NK-92 treated with Interleukin-12 subunit alpha and Interleukin-12 subunit beta, amount 100 ng/mL, for 24 hours (cell line): Measurements from ENCODE around the gene COL16A1.

Experiments used
- DNase-seq: peaks from one replicate; lab custom pipeline; 2025; lab: John Stamatoyannopoulos, UW

COL16A1 gene

DNA sequence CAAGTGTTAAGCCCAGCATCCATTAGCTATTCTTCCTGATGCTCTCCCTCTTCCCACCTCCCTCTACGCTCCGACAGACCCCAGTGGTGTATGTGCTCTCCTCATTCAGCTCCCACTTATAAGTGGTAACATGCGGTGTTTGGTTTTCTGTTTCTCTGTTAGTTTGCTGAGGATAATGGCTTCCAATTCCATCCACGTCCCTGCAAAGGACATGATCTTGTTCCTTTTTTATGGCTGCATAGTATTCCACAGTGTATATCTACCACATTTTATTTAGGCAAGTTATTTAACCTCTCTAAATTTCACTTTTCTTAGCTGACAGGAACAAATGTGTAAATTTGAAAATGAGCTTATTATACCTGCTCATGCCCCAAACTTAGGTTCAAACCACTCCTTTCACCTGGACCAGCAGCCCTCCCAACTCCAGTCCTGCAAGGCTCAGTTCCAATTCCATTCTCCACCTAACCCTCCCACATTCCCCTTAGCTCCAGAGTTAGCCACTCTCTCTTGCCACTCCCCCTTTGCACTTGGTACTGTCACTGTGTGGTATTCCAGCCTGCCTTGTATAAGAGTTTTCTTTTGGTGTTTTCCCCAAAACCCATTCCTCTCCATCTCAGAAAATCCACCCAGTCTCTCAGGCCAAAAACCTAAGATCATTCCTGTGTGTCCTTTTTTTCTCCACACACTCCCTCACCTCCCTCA lies 57.4 kb downstream of the COL16A1 start:
- DNase-seq: no peak

DNA sequence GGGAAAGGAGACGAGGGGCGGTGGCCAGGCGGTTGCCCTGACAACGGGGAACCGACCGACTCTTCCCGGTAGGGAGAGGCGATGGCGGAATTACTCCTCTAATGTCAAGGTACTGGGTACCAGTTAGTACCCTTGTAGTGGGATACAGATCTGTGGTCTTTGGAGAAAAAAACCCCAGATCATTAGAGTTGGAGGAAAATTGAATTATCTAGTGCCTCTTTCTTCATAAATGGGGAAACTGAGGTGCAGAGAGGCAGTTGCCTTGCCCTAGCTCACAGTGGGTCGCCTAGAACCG lies 58.6 kb downstream of the COL16A1 start:
- no peak for DNase-seq

DNA sequence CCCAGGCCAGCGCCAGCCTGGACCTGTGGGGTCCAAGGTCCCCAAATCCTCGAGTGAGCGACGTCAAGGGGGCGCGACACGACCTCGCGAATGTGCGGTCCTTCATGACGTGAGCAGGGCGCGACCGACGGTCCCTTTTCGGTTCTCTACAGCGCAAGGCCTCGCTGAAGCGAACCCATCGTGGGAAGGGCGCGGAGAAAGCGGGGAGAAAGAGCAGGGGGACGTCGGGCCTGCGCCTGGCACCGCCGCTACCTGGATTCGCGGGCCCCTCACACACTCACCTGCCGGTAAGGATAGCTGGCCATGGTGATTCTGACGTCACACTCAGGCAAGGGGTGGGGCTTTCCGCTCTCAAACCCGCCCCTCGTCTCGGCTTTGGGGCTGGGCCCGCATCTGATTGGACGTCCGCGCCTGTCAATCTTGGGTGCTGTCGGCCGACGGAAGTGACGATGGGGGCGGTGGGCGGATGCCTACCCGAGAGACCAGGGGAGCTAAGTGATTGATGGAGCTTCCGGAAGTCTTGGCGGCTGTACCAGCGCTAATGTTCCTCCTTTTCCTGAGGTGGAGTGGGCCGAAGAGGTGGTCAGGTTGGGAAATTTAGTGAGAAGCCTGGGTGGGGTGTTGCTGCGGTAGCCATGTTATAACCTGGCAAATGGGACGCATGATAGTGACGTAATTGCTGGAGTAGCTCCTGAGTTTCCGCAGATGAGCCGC lies 59.1 kb downstream of the COL16A1 start, which contains the start of gene PEF1:
Gene PEF1, minus strand, starts transcription at position 317 of the 714 bp plus-strand sequence. Its CDS starts 12 bp downstream, at position 305.
- DNase-seq: peak; percentile 96

DNA sequence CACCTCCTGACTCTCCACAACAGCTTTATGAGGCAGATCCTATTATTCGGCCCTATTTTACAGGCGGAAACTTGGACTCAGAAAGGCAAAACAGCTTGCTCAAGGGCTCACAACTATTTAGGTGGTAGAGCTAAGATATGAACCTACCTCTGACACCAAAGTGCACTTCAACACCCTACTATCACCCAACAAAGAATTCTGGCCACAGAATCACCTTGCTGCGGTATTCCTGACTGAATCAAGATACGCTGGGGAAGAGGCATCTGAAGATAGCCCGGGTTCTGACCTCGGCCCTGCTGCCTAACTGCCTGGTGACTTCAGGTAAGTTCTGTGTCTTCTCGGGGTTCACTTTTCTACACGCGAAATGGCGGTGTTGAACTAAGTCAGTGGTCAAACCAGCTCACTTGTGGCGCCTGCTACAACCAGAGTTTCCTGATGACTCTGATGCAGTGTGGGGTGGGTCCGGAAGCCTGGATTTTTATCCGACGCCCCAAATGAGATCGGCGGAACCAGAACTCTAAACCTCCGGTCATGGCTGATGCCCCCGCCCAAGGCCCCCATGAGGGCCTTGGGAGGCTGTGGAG lies 59.7 kb downstream of the COL16A1 start:
- no peak for DNase-seq

DNA sequence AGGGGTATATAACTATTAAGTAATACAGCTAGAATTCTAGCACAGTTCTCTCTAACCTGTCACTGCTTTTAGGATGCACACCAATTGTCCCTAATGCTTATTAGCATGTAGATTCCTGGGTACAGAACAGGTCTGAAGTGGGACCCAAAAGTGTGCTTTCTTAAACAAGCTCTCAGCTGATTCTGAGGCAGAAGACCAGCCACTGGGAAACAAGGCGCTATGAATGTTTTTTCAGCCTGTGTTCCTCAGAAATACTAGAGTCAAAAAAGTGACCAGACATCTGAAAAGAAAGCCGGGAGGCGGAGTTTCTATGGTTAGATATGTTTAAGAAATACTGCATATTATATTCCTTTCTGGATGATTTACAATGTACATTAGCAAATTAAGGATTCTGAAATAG lies 60.9 kb downstream of the COL16A1 start:
- no peak for DNase-seq

DNA sequence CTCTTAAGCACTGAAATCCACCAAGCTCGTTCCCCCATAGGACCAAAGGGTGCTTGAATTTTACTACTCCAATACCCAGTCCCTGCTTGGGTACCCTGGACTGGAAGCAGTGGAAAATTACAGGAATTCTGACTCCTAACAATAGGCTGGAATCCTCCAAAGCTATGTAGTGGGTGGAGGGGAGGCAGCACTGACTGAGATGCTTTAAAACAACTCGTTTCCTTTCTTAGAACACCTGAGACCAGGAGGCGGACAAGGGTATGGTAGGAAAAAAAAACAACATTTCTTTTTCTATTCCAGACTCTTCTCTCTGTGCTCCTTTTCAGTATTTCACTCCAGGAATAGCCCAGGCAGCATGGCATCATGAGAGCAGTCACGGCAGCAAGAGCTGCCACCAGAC lies 61.5 kb downstream of the COL16A1 start:
- no peak for DNase-seq

DNA sequence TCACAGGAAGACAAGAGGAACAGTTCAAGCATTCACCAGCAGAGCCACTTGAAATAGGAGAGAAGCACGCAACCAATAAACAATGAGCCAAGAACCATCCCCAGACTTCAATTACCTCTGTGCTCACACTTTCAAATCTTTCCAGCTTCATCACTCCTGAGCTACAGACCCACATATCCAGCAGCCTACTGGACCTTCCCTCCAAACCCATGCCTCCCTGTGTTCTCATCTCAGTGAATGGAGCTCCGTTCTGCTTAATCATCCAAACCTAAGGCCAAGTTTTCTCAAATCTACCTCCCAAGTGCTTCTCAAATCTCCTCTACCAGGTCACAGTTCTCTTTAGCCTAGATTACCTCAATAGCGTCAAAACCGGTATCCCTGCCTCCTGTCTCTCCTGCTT lies 62.9 kb downstream of the COL16A1 start:
- DNase-seq: no peak

DNA sequence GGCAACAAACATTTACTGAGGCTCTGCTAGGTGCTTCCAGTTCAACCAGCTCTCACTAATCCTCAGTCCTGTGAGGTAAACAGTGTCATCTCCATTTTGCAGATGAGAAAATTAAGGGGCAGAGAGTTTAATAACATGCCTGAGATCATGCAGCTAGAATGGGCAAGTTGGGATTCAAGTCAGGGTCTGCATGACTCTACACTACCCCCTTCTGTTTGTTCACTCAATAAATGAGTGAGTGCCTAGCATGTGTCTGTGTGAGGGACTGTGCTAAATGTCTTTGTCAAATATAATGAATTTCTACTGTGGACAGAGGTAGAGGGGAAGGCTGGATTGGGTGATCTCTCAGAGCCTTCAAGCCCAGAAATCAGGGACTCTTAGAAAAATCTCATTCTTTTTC lies 63.6 kb downstream of the COL16A1 start:
- no peak for DNase-seq

DNA sequence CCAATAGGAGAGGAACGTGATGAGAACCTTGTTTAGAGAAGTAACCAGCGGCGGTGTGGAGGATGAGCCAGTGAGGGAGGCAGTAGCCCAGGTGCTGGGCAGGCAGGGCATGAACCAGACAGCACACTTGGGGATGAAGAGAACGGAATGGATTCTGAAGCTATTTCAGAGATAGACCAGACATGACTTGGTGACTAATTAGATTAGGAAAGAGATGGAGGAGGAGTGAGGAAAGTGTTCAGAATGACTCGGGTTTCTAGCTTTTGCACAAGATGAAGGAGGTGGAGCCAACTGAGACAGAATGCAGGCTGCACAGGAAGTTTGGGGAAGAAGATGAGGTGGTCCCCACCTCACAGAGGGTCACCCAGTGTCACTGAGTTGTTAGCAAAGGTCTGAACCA lies 64.3 kb downstream of the COL16A1 start:
- no peak for DNase-seq

DNA sequence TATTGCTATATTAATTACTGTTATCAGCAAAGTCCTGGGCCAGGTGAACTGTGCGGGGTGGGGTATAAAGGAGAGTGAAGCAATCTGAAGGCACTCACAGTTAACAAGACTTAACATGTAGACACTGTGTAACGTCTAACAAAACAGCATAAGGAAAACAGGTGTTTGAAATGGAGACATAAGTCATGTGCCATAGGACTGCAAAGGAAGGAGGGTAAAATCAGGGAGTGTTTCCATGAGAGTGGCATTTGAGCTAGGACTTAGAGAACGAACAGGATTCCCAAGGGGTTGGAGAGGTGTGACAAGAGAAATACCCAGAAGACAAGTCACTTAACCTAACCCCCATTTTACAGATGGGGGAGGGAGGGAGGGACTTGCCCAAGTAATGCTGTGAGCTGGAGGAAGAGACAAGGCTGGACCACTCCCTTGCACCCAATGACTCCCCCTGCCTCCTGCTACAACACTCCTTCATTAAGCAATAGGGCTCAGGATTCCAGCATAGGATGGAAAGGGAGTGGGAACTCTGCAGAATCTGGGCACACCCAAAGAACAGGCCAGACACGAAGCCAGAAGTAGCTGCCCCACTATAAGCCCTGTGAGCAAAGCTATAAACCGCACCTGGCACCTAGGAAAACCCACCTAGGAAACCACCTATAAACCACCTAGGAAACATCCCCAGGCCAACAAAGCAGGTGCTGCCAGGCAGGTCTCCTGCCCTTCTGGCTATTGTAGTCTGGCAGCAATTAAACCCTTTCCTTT lies 65.7 kb downstream of the COL16A1 start:
- no peak for DNase-seq

DNA sequence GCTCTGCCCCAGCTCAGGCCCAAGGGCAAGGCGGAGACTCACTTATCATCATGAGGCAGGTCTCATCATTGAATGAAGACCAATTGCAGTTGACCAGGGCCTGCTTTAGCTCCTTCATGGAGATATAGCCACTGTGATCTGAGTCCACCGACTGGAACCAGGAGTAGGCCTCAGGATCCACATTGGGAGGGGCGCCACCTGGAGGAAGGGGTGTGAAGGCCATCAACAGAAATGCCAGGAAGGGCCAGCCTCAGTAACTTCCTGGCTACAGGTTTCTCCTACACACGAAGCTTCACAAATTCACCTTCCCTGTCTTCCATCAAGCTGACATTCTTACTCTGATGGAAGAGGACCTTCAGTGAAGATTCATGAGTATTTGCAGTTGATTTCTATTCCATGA lies 70.7 kb downstream of the COL16A1 start:
- DNase-seq: no peak

DNA sequence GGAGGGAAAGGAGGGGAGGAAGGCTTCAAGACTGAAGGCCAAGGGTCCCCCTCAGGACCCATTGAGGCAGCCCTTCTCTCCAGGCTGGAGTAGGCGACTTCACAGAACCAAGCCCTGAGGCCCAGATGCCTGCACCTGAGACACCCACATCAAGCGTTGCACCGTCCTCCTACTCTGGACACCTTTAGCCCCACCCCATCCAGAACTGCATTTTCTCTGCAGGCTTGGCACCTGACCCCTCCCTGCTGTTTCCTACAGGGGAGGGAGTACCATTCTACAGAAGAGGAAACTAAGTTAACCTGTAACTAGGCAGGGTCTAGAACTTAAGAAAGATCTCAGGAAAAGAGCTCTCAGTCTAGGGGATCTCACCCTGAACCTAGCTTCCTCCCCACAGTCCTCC lies 71.2 kb downstream of the COL16A1 start:
- no peak for DNase-seq

DNA sequence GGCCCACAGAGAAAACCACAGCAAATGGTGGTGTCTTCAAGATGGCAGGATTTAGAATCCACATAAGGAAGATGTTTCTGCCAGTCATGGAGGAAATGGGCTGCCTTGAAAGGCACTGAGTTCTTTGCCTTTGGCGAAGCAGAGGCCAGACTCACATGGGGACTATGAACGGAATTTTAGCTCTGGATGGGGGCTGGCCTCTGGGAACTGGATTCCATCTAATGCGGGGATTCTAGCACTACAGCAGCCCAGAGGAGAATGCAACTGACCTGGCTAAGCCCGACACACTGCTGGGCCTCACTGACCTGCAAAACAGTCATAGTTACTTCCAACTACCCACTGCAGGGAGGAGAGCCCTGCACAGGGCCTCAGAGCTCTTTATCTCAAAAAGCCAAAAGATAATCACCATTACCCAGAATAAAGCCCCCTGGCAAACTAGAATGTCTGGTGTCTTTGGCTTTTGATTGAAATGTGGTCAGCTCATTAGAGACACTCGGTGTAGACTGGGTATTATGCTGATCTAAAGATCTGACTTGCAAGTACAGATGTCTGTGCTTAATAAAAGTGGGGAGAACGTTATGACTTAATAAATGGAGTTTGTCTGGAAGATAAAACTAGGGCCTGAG lies 74.8 kb downstream of the COL16A1 start:
- no peak for DNase-seq

DNA sequence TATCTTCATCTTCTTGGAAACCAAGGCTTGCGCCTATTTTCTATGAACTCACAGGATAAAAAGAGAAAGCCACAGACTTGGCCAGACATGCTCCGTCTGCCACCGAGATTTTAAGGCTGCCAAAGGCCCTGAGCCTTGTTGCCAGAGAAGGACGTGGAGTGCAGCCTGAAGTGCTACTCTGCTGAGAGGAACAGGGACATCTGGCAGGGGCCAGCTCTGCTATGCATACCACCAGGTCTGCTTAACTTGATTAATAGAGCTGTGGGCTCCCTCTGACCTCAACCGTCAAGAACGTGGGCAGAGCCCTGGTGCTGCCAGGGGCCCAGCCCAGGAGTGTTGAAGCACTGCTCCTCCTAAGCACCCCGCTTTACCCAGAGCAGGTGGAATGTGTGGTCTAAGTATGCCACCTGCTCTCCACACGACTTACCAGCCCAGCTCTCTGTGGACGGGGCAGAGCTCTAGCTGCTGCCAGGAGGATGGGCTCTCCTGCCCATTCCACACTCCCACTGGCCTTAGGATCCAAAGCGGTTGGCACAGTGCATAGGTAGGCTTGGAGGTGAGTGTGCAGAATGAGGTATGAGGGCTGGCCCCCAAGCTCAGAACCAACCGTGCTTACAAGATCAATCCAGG lies 75.8 kb downstream of the COL16A1 start:
- no peak for DNase-seq

DNA sequence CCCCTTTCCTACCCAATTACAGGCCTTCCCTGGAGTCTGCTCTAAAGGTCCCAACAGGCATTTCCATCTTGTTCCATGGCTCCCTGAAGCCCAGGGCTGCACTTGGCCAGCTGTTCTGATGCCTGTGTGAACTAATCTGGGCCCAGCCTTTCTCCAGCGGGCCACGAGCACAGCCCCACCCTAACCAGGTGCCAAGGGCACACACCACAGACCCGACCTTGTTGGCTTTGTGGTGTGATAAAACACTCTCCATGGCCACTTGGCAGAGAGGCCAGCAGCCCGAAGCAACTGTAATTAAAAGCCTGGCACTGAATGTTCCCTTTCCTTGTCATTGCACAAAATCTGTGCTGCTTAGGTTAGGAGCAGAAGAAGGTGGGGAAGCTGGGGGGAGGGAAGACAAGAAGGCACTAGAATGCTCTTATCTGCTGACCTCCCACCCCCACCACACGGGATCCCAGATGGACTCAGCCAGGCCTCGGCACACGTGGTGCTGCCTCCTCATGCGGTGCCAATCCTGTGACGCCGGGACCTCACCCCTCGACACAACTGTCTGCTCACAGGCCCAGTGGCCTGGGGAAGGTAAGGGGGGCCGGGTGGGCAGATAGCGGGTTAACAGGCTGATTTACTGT lies 76.4 kb downstream of the COL16A1 start:
- no peak for DNase-seq

DNA sequence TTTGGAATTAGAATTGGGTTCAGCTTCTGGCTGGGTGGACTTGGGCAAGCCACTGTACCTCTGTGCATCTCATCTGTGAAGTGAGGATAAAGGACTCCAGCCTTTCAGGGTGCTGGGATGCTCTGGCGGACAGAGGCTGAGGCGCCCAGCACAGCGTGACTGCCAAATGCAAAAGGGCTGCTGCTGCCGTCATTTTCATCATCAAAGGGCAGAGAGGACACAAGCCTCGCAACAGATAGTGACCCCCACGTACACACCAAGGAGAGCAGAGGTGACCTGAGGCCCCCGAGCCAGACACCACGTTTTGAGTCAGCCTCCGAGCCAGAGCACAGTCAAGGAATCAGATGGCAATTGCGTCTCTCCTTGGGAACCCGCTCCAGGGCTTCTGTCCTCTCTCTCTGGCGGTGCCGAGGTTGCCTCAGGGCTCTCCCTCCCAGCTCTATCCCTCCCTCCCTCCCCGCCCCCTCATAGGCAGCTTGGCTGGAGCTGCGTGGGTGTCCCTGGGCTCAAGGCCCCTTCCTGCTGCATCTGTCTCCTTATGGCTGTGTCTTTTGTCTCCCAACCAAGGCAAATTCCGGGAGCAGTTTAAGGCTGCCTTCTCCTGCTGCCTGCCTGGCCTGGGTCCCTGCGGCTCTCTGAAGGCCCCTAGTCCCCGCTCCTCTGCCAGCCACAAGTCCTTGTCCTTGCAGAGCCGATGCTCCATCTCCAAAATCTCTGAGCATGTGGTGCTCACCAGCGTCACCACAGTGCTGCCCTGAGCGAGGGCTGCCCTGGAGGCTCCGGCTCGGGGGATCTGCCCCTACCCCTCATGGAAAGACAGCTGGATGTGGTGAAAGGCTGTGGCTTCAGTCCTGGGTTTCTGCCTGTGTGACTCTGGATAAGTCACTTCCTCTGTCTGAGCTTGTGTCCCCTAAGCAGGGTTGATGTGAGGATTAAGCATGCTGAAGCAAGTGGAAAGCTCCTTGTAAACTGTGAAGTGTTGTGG lies 77.3 kb downstream of the COL16A1 start:
- DNase-seq: no peak

DNA sequence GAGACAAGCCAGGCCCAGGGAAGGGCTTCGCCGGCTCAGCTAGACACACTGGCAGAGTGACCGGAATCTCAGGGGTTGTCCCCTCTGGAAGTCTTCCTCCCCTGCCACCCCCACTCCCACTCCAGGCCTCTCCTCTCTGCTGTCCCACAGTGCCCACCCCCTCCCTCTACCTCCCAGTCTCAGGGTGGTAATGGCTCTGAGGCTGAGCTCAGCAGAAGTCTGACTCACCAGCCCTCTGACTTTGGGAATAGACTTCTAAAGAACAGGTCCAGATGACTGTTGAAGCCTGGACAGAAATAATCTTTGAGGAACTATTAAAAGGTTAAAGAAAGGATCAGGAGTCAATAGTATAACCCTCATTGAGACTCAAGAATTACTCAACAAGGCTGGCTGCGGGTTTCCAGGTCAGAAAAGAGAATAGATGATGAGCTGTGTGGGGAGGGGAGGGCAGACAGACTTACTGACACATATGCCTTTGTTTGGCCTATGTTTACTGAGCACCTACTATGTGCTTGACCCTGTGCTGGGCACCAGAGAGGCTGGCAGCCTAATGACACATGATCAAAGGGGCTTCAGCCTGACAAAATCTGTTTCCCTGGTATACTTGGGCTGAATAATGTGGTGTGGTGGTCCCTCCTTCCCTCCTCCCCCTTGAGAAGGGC lies 78.1 kb downstream of the COL16A1 start:
- DNase-seq: no peak

DNA sequence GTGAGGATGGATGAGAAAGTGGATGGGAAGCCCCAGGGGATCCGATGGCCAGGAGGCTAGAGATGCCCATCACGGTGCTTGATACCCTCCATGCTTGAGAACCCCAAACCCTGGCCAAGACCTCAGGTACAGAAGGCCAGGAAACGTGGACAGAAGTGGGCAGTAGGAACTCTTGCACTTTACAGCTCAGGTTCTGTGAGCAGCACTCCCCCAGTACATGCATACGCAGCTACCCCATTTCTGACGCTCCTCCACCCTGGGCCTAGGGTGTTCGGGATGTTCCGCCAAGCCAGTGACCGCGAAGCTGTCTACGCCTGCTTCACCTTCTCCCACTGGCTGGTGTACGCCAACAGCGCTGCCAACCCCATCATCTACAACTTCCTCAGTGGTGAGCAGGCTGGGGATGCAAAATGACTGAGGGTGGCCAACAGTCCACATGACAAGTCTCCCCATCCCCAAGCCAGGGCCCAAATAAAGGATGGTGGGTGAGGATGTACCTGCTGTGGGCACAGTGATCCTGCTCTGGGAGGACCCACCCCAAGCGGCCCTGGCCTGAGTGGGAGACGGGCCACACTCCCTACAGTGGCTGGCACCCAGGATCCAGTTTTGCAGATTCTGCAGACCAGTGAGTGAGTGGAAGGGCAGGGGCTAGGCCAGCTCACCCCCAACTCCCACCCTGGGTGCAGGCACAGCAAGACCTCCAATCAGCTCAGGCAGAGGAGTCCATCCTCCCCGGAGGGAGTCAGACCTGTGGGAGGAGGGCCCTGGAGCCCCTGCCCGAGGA lies 78.9 kb downstream of the COL16A1 start:
- no peak for DNase-seq

DNA sequence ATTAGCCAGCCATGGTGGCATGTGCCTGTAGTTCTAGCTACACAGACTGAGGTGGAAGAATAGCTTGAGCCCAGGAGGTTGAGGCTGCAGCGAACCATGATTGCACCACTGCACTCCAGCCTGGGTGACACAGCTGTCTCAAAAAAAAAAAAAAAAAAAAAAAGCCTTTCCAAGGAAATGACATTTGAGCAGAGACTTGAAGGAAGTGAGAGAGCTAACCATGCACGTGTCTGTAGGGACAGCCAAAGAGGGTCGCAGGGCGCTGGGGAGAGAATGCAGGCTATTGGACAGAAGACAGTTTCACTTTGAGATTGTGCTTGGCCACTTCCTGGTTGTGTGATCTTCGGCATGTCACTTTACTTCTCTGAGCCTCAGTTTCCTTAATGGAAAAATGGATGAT lies 79.5 kb downstream of the COL16A1 start:
- DNase-seq: no peak
